Lower leg skin (tissue), 4 donors: Measurements from ENCODE around the gene CACNA1B. TPM values are rescaled to one million over a fixed set of nuclear protein-coding genes. Genes with fewer than 3 reads are reported as not detected.

Source experiments
- DNase-seq, 2 donors: peaks; one replicate each; pipeline ENCODE4 v3.0.0-alpha.2; 2019; ENCODE audit warnings: low spot score in 2 of 2
- H3K4me3 ChIP-seq: fragments of 200-600 bp; sonication (generic); 2 replicates; pipeline ENCODE4 v1.5.1; 2017; ENCODE audit warnings: mild to moderate bottlenecking, low read depth; ENCODE audit not compliant: poor library complexity, severe bottlenecking
- POLR2A ChIP-seq, 2 donors: fragments of 450-650 bp; IDR thresholded peaks; one replicate each; pipeline ENCODE4 v1.6.1; 2016 to 2017; ENCODE audit warnings: antibody characterized with exemption in 2 of 2, mild to moderate bottlenecking in 1 of 2, moderate library complexity in 1 of 2
- WGBS, 2 donors: methylation state at CpG; one replicate each; pipeline ENCODE4 v1.1.5; 2018; 5-methylcytosine and 5-hydroxymethylcytosine counted together
- intact Hi-C: fragments of 100-400 bp; cut with DNase I; formaldehyde crosslinking; loops from one replicate; pipeline ENCODE4 v1.15.0; 2023; ENCODE audit warnings: low total_unique reads
- total RNA-seq, 4 donors: library from RNA; depleted of rRNA; stranded (reverse); fragments of >200 nt; gene quantifications; one replicate each; pipeline ENCODE4 v1.1.0, GENCODE V29; 2016
- TF ChIP-seq, protein P1 (sequence below), 3 donors: fragments of 450-650 bp; IDR thresholded peaks; one replicate each; pipeline ENCODE4 v1.5.1; 2016; ENCODE audit warnings: antibody characterized with exemption in 3 of 3, mild to moderate bottlenecking in 3 of 3, moderate library complexity in 2 of 3

Gene CACNA1B
- total RNA-seq, 4 donors from 2014 or later: not detected

DNA sequence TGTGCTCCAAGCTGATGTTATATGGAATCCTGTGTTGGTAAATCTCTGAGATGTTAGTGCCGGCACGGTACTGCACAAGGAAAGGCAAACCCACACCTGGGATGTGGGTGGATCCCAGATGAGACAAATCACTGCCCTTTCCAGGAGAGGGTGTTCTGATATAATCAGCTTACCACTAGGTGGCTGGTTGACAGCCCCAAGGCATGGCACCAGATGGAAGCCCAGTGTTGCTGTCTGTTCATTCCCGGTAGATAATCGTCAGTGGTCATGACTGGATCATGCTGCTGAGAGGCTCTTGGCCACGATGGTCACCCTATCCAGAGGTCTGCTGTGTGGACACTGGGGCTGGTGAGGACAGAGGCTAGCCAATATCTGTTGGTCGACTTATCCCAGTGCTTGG lies 184.0 kb downstream of the CACNA1B start:
- no peak overlapping the region for H3K4me3 ChIP-seq
- WGBS, 2 donors: 89 to 90% methylated on average over 6 of the region's 6 CpGs
- DNase-seq: peak in 1 of 2 donors; percentile 49
- intact Hi-C loops: no loop called here
- TF ChIP-seq POLR2A (IDR thresholded peaks at IDR 0.05): no peak
- TF ChIP-seq, protein P1, sequence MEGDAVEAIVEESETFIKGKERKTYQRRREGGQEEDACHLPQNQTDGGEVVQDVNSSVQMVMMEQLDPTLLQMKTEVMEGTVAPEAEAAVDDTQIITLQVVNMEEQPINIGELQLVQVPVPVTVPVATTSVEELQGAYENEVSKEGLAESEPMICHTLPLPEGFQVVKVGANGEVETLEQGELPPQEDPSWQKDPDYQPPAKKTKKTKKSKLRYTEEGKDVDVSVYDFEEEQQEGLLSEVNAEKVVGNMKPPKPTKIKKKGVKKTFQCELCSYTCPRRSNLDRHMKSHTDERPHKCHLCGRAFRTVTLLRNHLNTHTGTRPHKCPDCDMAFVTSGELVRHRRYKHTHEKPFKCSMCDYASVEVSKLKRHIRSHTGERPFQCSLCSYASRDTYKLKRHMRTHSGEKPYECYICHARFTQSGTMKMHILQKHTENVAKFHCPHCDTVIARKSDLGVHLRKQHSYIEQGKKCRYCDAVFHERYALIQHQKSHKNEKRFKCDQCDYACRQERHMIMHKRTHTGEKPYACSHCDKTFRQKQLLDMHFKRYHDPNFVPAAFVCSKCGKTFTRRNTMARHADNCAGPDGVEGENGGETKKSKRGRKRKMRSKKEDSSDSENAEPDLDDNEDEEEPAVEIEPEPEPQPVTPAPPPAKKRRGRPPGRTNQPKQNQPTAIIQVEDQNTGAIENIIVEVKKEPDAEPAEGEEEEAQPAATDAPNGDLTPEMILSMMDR (IDR thresholded peaks at IDR 0.05): no peak

DNA sequence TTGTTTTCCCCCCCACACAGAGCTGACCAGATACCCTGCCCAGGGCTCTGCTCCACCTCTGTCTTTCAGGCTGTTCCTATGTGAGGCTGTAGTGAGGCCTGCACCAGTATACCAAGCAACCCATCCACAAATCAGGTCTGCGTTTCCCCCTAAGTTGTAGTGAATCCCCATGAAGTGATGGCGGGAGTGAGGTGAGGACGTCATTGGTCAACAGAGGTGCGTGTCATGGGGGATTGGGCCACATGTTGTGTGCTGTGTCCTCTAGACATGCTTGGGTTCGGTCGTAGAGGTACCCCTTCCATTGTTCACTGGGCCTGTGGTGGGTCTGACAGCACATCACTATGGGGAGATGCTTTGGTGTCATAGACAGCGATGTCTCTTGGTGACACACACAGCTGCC lies 184.6 kb downstream of the CACNA1B start:
- intact Hi-C loops: no loop called here
- TF ChIP-seq, protein P1 (IDR thresholded peaks at IDR 0.05): no peak
- TF ChIP-seq POLR2A (IDR thresholded peaks at IDR 0.05): no peak
- peak in 1 of 2 donors; percentile 40 for DNase-seq
- no peak overlapping the region for H3K4me3 ChIP-seq
- WGBS, 2 donors: 91 to 97% methylated on average over 7 of the region's 7 CpGs

DNA sequence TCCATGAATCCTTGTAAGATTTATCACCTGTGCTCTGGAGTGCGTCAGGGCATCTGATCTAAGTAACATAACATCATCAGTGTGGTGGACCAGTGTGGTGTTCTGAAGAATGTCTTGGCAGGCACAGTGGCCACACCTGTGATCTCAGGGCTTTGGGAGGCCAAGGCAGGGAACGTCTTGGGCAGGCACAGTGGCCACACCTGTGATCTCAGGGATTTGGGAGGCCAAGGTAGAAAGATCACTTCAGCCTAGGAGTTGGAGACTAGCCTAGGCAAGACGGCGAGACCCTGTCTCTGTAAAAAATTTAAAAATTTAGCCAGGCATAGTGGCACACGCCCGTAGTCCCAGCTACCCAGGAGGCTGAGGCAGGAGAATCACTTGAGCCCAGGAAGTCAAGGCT lies 185.5 kb downstream of the CACNA1B start:
- TF ChIP-seq, protein P1 (IDR thresholded peaks at IDR 0.05): no peak
- TF ChIP-seq POLR2A (IDR thresholded peaks at IDR 0.05): no peak
- WGBS, 2 donors: 82% methylated on average over 6 of the region's 6 CpGs

DNA sequence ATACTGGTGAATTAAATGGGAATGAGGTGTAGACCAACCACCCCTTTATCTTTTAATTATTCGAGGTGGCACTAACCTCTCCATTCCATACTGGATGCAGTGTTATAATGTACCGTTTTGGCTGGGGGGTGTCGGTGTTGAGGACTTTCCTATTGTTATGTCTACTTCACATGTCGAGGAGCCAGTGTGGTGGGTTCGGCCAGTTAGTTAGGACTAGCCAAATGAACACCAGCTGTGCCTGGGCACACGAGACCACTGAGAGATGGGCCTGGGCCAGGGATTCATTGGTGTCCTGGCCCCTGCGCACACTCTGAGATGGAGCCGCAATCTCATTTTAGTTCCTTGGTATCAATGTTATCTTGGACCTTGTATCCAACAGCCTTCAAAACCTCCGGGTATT lies 186.2 kb downstream of the CACNA1B start:
- 82 to 86% methylated on average over 9 of the region's 9 CpGs for whole genome bisulfite sequencing, 2 donors
- no peak overlapping the region for H3K4me3 ChIP-seq
- peak in 1 of 2 donors; percentile 61 for DNase-seq
- intact Hi-C loops: no loop called here
- TF ChIP-seq, protein P1 (IDR thresholded peaks at IDR 0.05): no peak
- TF ChIP-seq POLR2A (IDR thresholded peaks at IDR 0.05): no peak

More for the DNA sequence above, 185.5 kb downstream of the CACNA1B start:
- DNase-seq: peak in 1 of 2 donors; percentile 58
- intact Hi-C loops: no loop called here
- no peak overlapping the region for H3K4me3 ChIP-seq

DNA sequence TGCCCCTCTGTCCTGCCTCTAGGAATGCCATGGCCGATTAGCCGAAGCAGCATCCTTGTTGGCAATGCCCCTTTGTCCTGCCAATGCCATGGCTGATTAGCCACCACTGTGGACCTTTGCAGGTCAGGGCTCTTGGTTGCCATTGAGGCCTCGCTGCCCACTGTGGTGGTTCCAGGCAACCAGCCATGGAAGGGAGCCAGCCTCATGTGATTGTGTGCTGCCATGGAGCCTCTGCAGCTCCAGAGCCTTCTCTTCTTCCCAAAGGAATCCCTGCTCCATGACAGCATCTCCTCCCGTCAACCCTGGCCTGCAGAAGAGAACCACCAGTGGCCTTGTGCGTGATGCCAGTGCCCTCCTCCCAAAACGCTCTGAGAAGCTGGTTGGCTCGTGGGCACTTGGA lies 187.0 kb downstream of the CACNA1B start:
- WGBS, 2 donors: 85 to 90% methylated on average over 7 of the region's 7 CpGs
- peak in 1 of 2 donors; percentile 42 for DNase-seq
- H3K4me3 ChIP-seq: no peak overlapping the region
- no peak for TF ChIP-seq POLR2A (IDR thresholded peaks at IDR 0.05)
- TF ChIP-seq, protein P1 (IDR thresholded peaks at IDR 0.05): no peak
- intact Hi-C loops: no loop called here

DNA sequence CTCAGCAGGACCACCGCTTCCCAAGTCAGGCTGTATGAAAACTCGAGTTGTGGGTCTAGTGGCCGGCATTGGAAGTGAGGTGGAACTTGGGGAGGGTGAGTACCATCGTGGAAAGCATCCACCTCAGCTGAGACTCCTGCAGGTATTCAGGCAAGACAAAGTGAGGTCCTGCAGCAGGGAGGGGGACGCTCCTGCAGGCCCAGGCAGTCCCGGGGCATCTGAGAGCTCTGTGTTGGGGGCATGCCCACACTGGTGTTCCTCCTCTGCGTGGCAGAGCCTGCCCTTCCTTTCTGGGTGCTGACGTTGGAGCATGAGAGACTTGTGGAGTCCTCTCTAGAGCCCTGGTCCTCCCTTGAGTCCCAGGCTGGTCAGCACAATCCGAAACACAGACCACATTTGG lies 187.7 kb downstream of the CACNA1B start:
- peak in 1 of 2 donors; percentile 49 for DNase-seq
- no peak for TF ChIP-seq POLR2A (IDR thresholded peaks at IDR 0.05)
- TF ChIP-seq, protein P1 (IDR thresholded peaks at IDR 0.05): no peak
- intact Hi-C loops: no loop called here
- WGBS, 2 donors: 58 to 66% methylated on average over 9 of the region's 9 CpGs
- no peak overlapping the region for H3K4me3 ChIP-seq
